GM12878 (cell line): ENCODE results near the gene MAML2. TPM values are rescaled to one million over a fixed set of nuclear protein-coding genes. Genes with fewer than 3 reads are reported as not detected.

Experiments used
- ATAC-seq: fragments of 200-7000 bp; cut with Tn5 transposase; 3 replicates; pipeline ENCODE4 v1.9.1; 2020; ENCODE audit warnings: mild to moderate bottlenecking, moderate library complexity
- BruUV-seq: library from RNA; stranded (reverse); fragments of 400-500 nt; replicated peaks from 2 replicates; lab custom pipeline; 2021; lab: Mats Ljungman, UMichigan
- CTCF ChIA-PET: fragments of 300-600 bp; sonication (Branson Sonifier 250); formaldehyde crosslinking; extraction: SDS; loops from one replicate; lab custom pipeline; 2021; ENCODE audit warnings: inconsistent platforms; lab: Yijun Ruan, JAX
- POLR2A ChIA-PET: fragments of 350-600 bp; formaldehyde crosslinking; extraction: SDS; loops from one replicate; lab custom pipeline; 2021; ENCODE audit warnings: inconsistent platforms; lab: Charles Lee
- RAD21 ChIA-PET: fragments of 300-600 bp; sonication (Branson Sonifier 250); formaldehyde crosslinking; loops from one replicate; lab custom pipeline; 2023; ENCODE audit warnings: antibody characterized with exemption; ENCODE audit not compliant: unreplicated experiment; lab: Charles Lee
- SMC1A ChIA-PET: fragments of 300-600 bp; sonication (Branson Sonifier 250); formaldehyde crosslinking; loops from one replicate; lab custom pipeline; 2023; ENCODE audit not compliant: unreplicated experiment, uncharacterized antibody; lab: Charles Lee
- DNase-seq: peaks from one replicate; pipeline ENCODE4 v3.0.0-alpha.2; 2011; ENCODE audit warnings: low read depth, low spot score
- FAIRE-seq: peaks from 3 replicates; lab custom pipeline; 2011; peaks lifted over from hg19 to GRCh38; lab: Jason Lieb, UNC
- H2AFZ ChIP-seq: 2 replicates; pipeline ENCODE4 v1.6.0; 2011; ENCODE audit warnings: low read depth, low read length, control low read depth; ENCODE audit not compliant: control insufficient read depth
- H3K27ac ChIP-seq: 2 replicates; pipeline ENCODE4 v1.5.1; 2011; ENCODE audit warnings: control low read depth; ENCODE audit not compliant: control insufficient read depth, insufficient read depth
- H3K27me3 ChIP-seq, 2 experiments: replicated peaks in 1 of 2; 2 replicates each; pipeline versions ENCODE4 v1.6.0 to v1.6.1; 2011; ENCODE audit warnings: low read length in 1 of 2; ENCODE audit not compliant: control insufficient read depth in 2 of 2, insufficient read depth in 2 of 2
- H3K36me3 ChIP-seq, 2 experiments: 2 replicates each; pipeline ENCODE4 v1.5.1; 2011; ENCODE audit warnings: low read length in 1 of 2; ENCODE audit not compliant: control insufficient read depth in 2 of 2, insufficient read depth in 2 of 2
- H3K4me1 ChIP-seq: 2 replicates; pipeline ENCODE4 v1.6.1; 2011; ENCODE audit warnings: mild to moderate bottlenecking, low read length, moderate library complexity, mixed read lengths; ENCODE audit not compliant: control insufficient read depth, insufficient read depth
- H3K4me2 ChIP-seq: 2 replicates; pipeline ENCODE4 v1.6.0; 2011; ENCODE audit warnings: control low read depth; ENCODE audit not compliant: control insufficient read depth, insufficient read depth
- H3K4me3 ChIP-seq: fragments of 200-600 bp; sonication (generic); 2 replicates; pipeline ENCODE4 v1.5.1; 2016
- H3K79me2 ChIP-seq: 2 replicates; pipeline ENCODE4 v1.6.0; 2011; ENCODE audit warnings: low read length; ENCODE audit not compliant: control insufficient read depth, insufficient read depth
- H3K9ac ChIP-seq: 2 replicates; pipeline ENCODE4 v1.8.0; 2011; ENCODE audit warnings: low read length, control low read depth, mixed read lengths; ENCODE audit not compliant: control insufficient read depth, insufficient read depth
- H3K9me3 ChIP-seq: replicated peaks from 3 replicates; pipeline ENCODE4 v1.5.1; 2011; ENCODE audit warnings: mild to moderate bottlenecking, low read length; ENCODE audit not compliant: control insufficient read depth, insufficient read depth
- H4K20me1 ChIP-seq: 2 replicates; pipeline ENCODE4 v1.6.0; 2011; ENCODE audit not compliant: control insufficient read depth, insufficient read depth
- CHD2 ChIP-seq: IDR thresholded peaks from 2 replicates; pipeline ENCODE4 v1.6.1; 2011; ENCODE audit warnings: low read depth, low read length, improper control_type of control experiment, borderline replicate concordance
- HDAC2 ChIP-seq: fragments of 200-600 bp; sonication (generic); IDR thresholded peaks from 2 replicates; pipeline ENCODE4 v1.6.1; 2017
- NFYA ChIP-seq: IDR thresholded peaks from 2 replicates; pipeline ENCODE4 v1.6.1; 2011; ENCODE audit warnings: low read depth, mild to moderate bottlenecking, low read length, improper control_type of control experiment, borderline replicate concordance
- RELB ChIP-seq: fragments of 450-650 bp; IDR thresholded peaks from 2 replicates; pipeline ENCODE4 v1.6.1; 2017; ENCODE audit warnings: low read depth, mild to moderate bottlenecking, moderate library complexity
- TAF1 ChIP-seq: IDR thresholded peaks from 2 replicates; pipeline ENCODE4 v1.6.1; 2011; ENCODE audit warnings: mild to moderate bottlenecking, low read depth, low read length, borderline replicate concordance
- in situ Hi-C: fragments of 300-500 bp; cut with MboI; formaldehyde crosslinking; loops from 9 replicates; pipeline ENCODE4 v1.14.3; 2018; ENCODE audit warnings: mixed read lengths
- intact Hi-C: fragments of 100-400 bp; cut with micrococcal nuclease; formaldehyde crosslinking; loops from one replicate; pipeline ENCODE4 v1.14.2; 2022; ENCODE audit not compliant: unreplicated experiment
- polyA plus RNA-seq, 11 experiments: library from polyadenylated mRNA; depleted of rRNA in 4 of 11; unstranded in 6 of 11; stranded (reverse) in 5 of 11; fragments of >200 nt; fragmentation: Nextera tagmentation in 4 of 11; fragmentation: Illumina TruSeq in 1 of 11; extraction: Ambion mirVana in 4 of 11; extraction: Trizol in 1 of 11; gene quantifications; 1 replicate in 1 of 11; 2 replicates in 10 of 11; pipeline versions ENCODE4 v1.2.1 to v1.2.3, GENCODE V29; 2011 to 2016; ENCODE audit warnings: inconsistent platforms in 2 of 11, missing spikeins in 2 of 11, low read depth in 1 of 11
- total RNA-seq, 4 experiments: library from RNA; depleted of rRNA in 3 of 4; stranded (reverse); fragments of >200 nt in 3 of 4; fragmentation: Illumina TruSeq in 1 of 4; extraction: Trizol in 1 of 4; gene quantifications; 2 replicates each; pipeline versions ENCODE4 v1.2.1 to v1.2.3, GENCODE V29; 2013 to 2021

MAML2 gene
- total and polyA plus RNA-seq, 10 of the 15 experiments (the other 5 are each of a cell fraction or from before 2014, with no cell fraction given), result 2.5 to 15.1 (median 12.0) TPM

DNA sequence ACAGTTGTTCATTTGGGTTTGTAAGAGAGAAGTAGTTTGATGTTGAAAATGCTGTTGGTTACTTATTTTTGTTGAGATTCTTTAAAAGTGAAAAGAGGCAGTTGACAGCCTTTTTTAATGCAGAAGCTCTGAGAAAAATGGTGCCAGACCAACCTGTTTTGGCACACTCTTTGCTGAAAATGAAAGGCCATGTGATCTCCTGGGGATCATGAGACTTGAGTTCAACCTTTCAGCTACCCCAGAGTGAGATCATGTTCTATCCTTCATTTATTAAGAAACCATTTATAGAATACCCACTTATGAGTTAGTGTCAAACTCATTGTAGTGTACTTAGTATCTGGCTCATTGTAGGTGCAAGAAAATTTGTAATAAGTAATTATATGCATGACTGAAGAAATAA lies 196.2 kb downstream of the MAML2 start:
- in situ Hi-C loops (no loop called here), intact Hi-C loops (no loop called here)
- ChIA-PET POLR2A (interaction anchor here (0.6 kb wide), 1 partner anchor 27 kb away, joined by 3 read pairs; no protein-coding TSS in a partner anchor), SMC1A (interaction anchor here (0.8 to 1.3 kb wide), 4 partner anchors 9 to 91 kb away, joined by 4 to 6 read pairs (median 5); no protein-coding TSS in a partner anchor), CTCF (interaction anchor here (0.7 kb wide), 1 partner anchor 11 kb away, joined by 3 read pairs; no protein-coding TSS in a partner anchor), RAD21 (interaction anchor here (0.9 kb wide), 1 partner anchor 196 kb away, joined by 4 read pairs; the partner anchor contains the start of gene MAML2)
- DNase-seq (no peak), FAIRE-seq (no peak), ATAC-seq (no peak)
- H3K4me2 ChIP-seq, result no peak overlapping the region
- no peaks in the 10 kb centered on the region; a peak in 1 of 4 replicates for H3K36me3 ChIP-seq
- H3K9ac ChIP-seq, result no peak overlapping the region
- no peaks in the 10 kb centered on the region for H3K9me3 ChIP-seq
- no peaks in the 10 kb centered on the region for H3K27me3 ChIP-seq
- H3K79me2 ChIP-seq, result no peaks in the 10 kb centered on the region
- H3K4me3 ChIP-seq, result no peak overlapping the region
- H4K20me1 ChIP-seq, result no peaks in the 10 kb centered on the region
- no TSS peak for BruUV-seq
- no peak overlapping the region for H2AFZ ChIP-seq
- TF ChIP-seq NFYA, result no peak
- no peak for TF ChIP-seq TAF1
- no peak for TF ChIP-seq HDAC2
- no peak for TF ChIP-seq RELB
- no peak for TF ChIP-seq CHD2
- no peak overlapping the region for H3K27ac ChIP-seq
- peaks cover under 1% of the 10 kb centered on the region; the same call in 1 of the 2 replicates for H3K4me1 ChIP-seq
